Kasumi-1 (cell line): ENCODE data around the gene SNX25.
A peak's percentile ranks its signal among the peaks of the same experiment; 100 is the strongest.

Experiments
- DNase-seq, 2 experiments: peaks; one replicate each; lab custom pipeline; 2025; lab: John Stamatoyannopoulos, UW

Gene SNX25

DNA sequence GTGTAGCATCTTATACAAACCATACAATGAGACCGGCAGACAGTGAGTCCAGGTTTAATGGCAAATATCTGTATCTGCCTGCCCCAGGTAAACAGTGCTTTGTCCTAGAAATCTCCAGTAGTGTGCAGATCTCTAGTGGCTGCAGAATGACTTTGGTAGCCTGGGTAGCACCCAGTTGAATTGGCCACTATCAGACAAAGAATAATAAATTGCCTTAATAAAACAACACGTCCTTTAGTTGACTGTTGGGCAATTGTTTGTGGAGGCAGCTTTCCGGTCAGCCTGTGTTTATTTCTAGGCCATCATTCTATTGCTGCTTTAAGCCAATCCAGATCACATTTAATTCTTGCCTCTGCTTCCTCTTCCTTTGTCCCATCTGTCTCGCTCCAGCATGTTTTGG lies 52.5 kb downstream of the SNX25 start:
- DNase-seq: no peak

DNA sequence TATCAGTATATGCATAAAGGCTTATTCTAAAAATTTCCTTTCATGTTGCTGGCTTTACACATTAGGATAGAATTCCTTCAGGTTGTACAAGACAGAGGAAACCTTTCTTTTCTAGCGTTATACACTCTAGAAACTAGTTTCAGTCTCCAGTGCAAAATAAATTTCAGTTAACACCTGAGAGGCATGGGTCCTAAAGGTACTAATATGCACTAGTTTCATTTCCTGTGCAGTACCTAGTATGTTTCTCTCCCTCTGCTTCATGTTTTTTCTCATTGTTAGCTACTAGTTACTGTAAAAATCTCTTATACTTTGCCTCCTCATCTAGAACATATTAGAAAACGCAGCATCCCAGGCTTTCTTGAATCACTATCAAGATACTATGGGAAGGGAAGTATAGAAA lies 54.0 kb downstream of the SNX25 start:
- DNase-seq: no peak

DNA sequence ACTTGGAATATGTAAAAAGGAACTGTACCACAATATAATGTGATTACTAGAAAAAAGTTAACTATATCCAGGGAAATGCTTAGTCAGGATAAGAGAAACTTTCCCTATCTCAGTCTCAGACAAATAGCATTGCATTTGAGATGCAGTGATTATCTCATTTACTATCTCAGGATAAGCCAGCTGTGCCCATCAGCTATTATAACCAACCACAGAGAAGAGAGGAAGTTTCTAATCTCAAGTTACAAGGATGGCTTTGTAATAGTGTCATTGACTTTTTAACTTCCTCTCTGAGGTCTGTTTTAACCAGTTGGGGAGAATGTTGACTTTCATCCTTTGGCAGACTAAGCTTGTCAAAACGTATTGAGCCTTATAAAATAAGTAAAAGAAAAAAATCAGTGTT lies 56.5 kb downstream of the SNX25 start:
- peak; percentile 83 to 90 for DNase-seq

DNA sequence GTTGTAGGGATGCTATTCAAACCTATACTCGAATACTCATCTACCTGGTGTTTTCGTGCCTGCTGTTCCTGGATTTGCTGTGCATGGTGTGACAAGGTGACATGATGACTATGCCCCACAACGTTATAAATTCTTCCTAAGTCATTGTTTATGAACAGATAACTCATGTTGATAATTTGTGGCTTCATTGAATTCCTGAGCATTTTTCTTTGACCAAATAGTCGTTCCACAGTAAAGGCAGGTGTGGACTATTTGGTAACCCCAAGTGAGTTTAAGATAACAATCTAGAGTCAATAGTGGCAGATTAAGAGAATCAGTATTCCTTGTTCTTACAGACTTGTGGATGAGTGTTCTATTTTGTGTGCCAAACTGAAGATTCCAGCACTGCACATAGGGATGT lies 59.9 kb downstream of the SNX25 start:
- no peak for DNase-seq

DNA sequence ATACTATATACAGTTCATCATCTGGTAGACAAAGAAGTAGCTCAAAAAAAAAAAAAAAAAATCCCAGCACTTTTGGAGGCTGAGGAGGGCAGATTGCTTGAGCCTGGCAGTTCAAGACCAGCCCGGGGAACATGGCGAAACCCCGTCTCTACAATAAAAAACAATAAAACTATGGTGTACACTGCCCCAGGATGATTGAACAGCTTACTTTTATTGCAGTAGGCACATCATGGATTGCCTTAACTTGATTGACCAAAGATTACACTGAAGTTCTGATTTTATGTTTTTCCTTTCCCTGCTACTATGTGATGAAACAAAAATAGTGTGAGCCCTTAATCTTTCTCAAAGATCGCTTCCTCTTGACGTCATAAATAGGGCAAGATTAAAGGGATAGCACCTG lies 60.6 kb downstream of the SNX25 start:
- no peak for DNase-seq

DNA sequence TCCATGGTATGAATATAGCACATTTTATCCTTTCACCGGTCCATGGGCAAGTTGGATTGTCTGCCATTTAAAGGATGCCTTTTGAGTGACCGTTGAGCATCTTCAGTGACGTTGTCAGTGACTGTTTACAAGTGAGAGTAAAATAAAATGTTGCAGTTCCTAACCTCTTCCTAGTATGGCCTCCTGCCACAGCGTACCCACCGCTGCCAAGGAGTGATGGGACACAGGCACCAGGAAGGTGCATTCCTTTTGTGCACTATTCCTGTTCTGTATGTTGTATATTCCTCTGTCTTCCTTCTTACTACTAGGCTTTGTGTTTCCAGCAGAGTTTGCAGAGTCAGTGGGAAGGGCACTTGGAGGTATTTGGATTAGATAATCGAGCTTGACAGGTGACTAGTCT lies 61.5 kb downstream of the SNX25 start:
- no peak for DNase-seq

DNA sequence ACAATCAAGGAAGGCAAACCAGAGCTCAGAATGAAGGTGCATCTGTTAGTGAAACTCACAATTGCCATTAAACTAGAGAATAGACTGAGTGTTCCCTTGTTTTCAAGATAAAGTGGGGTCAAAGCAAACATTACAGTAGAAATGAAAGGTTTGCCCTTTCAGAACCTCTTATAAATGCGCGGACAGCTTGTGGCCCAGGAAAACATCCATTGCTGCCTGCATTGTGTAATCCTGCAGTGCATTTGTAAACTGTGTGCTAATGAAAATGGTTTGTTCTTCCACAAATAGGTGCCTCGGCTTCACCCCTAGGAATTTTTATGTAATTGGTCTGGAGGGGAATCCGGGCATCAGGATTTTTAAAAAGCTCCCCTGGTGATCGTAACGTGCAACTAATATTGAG lies 62.8 kb downstream of the SNX25 start:
- DNase-seq: no peak

DNA sequence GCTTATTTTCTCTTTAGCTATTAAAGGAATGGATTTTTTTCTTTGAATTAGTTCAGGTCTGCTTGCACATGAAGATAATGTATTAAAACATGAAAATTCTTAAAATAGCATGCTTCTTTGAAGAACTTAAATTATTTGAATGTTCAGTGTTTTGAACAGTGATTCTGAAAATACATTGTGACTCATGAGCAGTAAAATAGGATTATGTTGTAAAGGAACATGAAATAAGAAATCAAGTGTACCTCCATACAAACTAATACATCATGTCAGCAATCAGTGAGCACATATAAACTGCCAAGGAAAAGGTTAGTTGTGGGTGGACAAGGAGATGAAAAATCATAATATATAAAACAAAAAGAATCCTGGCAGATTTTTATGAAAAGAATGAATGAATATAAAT lies 66.1 kb downstream of the SNX25 start:
- no peak for DNase-seq

DNA sequence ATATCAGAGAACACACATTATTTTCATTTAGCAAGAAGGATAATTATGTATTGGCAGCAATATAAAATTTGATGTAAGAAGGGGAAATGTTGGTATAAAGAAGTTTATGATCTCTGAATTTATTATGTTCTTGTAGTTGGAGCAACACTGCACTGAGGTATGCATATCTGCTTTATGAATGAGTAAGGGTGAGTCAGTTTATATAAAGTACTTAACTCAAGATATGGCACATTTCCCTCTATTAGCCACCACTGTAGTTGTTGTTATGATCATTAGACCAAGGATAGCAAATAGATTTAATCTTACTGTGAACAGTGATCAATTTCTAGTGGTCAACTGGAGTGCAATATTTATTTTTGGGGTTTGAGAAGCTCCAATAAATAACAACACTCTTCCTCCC lies 66.6 kb downstream of the SNX25 start:
- no peak for DNase-seq

DNA sequence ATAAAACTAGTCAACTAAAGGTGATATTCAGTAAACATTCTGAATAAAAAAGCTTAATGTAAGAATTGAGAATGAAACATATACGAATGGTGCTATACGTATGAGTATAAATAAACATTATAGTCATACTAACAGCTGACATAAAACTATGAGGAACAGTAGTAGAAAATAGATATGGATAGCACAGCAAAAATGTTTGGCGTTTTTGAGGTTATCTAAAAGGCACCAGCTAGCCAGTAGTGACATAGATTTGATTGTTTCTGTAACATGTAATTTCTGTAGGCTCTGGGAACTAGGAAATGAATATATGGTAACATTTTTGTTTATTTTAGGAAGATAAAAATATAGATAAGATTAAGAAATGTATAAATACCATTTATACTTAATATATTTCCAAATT lies 69.3 kb downstream of the SNX25 start:
- no peak for DNase-seq

DNA sequence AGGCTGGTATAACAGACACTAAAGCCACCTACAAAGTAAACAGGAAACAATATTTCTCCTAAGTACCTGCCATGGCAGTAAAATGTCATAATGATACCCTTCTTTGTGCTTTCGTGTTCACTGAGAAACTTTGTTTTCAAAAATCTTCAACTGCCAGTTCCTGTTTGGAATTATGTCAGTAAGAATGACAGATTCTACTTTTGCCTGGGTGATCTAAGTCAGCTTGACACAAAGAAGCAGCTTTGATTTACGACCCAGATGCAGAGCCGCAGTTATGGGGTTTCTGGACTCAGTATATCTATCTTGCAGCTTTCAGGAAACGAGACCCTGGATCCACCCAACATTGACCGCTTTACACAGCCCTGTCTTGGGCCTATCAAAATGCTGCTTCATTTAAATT lies 71.2 kb downstream of the SNX25 start:
- no peak for DNase-seq

DNA sequence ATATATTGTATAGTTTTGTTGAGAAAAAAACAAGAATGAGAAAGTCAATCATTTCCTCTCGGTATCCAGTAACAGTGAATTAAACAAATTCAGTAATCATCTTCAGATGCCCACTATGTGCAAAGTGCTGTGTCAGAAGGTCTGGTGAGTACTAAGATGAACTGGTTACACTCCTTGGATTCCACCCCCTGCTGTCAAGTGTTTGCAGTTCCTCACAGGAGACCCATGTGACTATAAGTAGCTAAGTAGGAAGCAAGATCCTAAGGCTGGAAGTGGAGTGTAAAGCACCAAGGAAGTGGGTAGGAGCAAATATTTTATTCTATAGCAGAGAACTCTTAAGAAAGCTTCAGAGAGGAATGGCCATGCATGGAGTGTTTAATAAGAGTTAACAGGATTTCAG lies 73.6 kb downstream of the SNX25 start:
- DNase-seq: peak; percentile 21 to 29

DNA sequence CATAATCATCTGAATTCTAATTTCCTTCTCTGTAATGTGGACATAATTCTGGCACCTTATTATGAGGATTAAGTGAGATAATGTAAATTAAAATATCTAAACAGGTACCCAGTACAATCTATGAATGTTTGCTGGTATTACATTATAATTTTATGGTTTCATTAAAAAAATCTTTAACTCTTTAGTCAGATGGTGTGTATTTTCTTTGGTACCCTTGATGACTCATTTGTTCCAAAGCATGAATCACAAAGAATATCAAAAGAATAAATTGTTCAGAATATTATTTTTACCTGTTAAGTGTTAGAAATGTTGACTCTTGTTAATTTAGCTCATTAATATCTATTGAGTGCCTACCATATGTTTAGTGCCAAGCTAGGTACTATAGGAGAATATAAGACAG lies 74.3 kb downstream of the SNX25 start:
- DNase-seq: no peak

DNA sequence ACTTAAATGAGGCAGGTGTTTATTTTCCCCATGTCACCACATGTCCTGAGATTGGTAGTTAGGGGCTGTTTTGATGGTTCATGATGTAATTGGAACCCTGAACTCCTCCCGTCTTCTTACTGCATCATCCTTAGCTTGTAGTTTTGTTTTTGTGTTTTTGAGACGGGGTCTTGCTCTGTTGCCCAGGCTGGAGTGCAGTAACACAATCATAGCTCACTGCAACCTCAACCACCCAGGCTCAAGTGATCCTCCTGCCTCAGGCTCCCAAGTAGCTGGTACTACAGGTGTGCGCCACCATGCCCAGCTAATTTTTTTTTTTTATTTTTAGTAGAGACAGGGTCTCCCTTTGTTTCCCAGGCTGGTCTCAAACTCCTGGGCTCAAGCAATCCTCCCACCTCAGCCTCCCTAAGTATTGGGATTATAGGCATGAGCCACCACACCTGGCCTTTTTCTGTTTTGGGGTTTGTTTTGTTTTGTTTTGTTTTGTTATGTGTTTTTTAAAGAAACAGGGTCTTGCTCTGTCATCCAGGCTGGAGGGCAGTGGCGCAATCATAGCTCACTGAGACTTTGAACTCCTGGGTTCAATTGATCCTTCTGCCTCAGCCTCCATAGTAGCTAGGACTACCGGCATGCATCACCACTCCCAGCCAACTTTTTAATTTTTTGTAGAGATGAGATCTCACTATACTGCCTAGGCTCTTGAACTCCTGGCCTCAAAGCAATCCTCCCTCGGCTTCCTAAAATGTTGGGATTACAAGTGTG lies 76.4 kb downstream of the SNX25 start:
- no peak for DNase-seq

DNA sequence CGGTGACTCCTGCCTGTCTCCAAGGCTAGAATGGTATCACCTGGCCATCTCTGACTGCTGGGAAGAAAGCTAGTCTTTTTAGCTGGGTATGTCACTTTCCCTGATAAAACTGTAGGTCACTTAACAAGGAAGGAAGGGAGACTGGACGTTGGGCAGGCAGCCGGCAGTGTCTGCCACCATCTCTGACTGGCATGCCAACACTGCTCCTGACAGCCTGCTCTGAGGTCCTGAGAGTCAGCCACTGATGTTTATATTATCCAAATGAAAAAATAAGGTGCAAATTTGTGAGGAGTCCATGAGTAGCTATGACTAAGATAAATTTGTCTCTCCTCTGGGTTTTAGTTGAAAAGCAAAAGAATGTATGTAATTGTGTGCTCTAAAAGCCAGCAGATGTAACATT lies 77.2 kb downstream of the SNX25 start:
- DNase-seq: no peak

DNA sequence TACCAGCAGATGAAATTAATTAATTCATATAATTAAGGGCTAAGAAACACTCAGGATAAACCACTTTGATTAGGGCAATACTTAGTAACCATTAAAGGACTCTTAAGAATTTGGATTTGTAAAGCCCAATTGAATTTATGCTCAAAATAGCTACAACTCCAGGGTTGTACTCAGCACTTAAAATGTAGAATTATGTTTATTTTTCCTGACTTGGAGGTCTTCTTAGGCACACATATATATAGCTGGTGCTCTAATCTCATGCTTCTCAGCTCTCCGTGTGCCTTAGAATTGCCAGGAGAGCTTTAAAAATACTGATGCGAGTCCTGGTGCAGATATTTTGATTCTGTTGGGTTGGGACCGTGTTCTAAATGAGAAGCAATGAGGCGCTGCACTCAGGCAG lies 77.6 kb downstream of the SNX25 start:
- no peak for DNase-seq

DNA sequence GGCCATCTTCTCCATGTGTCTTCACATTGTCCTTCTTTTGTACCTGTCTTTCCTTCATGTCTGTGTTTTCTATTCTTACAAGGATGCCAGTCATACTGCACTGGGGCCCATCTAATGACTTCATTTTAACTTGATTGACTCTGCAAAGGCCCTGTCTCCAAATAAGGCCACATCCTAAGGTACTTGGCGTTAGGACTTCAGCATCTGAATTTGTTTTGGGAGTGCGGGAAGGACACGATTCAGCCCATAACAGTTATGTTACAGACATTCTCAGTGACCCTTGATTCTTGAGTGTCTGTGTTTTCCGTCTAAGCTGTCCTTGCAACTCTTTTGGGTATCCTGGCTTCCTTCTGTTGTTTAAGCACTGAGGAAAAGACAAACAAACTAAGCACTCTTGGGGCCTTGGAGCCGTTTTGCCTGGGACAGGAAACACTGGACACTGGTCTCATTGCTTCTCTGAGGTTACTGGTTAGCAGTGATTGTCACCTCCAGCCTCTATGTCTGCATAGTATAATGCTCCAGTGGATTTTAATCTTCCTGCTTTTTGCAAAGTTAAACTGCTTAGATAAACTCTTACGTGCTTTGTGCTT lies 80.7 kb downstream of the SNX25 start:
- DNase-seq: no peak

DNA sequence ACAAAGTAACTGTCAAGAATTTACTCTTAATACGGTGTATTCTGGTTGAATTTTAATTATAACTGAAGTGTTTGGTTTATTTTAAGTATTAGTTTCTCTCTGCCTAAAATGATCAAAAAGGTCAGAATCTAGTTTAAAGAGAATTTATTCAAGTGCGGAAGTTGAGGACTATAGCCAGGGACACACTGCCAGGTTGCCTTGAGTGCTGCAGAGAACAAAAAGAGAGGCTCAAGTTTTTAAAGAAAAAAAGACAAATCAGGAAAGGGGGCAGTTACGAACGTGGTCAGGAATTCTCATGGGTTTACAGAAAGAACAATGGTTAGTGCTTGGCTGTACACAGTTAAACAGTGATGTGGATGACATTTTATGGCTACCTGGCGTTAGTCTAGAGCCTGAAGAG lies 81.3 kb downstream of the SNX25 start:
- DNase-seq: no peak

DNA sequence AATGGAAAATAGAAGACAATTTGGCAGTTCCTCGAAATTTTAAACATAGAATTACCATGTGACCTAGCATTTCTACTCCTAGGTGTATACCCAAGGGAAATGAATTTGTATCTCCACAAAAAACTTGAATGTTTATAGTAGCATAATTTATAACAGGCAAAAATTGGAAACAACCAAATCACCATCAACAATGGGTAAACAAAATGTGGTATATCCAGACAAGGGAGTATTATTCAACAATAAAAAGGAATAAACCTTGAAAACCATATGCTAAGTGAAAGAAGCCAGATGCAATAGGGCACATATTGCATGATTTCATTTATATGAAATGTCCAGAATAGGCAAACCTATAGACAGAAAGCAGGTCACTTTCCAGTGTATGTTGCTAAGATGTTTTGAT lies 83.8 kb downstream of the SNX25 start:
- DNase-seq: no peak

DNA sequence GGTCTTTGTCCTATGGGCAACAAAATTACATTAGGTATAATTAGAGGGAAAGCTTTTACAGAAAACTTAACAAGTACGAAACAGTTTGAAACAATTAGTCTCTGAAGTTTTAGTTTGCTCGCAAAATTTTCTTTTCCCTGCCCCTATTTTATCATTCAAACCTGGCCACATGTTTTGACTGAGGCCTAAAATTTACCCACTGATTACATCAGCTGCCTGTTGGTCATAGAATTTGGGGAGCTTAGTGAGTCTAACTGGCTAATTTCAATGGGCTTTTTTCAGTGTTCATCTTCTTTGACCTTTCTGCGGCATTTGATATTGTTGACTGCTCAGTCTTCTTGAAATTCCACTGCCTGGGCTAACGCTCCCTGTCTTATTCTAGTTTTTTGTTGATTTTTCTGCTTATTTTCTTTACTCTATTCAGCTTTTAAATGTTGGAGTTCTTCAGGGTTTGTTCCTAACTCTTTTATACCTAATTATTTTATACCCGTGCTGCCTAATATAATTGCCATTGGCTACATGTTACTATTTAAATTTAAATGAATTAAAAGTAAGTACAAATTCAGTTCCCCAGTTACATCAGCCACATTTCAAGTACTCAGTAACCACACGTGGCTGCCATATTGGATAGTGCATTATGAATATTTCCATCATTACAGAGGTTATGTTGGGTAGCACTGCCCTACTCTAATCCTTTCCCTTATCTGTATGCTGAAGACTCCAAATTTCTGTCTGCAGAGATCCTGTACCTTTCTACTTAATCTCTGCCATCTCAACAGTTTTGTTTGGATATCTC lies 87.5 kb downstream of the SNX25 start:
- DNase-seq: no peak

DNA sequence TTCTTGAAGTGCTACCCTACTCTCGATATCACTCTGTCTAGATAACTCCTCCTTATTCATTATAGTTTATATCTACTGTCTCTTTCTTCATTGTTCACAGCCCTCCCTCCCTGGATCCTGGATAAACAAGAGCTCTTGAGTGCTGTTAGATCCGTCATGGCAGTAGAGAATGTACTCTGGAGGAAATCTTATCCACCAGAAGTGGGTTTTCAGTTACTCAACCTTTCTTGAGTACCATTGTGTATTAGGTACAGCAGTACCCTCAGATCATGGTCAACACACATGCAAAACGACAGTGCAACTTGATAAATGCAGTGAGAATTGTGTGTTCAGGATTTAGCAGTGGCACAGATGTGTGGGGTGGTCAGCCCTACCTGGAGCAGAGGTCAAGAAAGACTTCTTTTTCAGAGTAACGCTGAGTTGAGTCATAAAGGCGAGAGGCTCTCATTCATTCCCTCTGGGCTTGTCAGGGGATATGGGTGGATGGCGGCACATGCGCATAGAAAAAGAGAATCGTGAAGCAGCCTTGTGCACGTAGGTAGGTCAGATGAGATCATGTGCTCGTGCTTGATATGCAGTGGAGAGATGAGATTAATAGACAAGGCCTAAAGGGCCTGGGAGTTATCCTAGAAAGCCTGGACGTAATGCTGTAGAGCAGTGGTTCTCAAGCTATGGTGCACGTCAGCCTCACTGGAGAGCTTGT lies 89.5 kb downstream of the SNX25 start:
- no peak for DNase-seq

DNA sequence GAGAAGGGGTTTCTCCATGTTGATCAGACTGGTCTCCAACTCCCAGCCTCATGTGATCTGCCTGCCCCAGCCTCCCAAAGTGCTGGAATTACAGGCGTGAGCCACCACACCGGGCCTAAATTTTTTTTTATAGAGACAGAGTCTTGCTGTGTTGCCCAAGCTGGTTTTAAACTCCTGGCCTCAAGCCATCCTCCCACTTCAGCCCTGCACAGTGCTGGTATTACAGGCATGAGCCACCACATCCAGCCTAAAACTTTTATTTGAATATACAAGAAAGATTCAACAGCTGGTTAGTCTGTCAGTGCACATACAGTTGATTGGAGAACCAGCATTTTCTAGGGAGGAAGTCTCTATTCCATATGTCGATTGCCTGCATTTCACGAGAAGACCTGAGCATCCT lies 95.1 kb downstream of the SNX25 start:
- DNase-seq: peak in 1 of 2 experiments; percentile 17
